ENCODE data around the gene RALGPS1.

DNA sequence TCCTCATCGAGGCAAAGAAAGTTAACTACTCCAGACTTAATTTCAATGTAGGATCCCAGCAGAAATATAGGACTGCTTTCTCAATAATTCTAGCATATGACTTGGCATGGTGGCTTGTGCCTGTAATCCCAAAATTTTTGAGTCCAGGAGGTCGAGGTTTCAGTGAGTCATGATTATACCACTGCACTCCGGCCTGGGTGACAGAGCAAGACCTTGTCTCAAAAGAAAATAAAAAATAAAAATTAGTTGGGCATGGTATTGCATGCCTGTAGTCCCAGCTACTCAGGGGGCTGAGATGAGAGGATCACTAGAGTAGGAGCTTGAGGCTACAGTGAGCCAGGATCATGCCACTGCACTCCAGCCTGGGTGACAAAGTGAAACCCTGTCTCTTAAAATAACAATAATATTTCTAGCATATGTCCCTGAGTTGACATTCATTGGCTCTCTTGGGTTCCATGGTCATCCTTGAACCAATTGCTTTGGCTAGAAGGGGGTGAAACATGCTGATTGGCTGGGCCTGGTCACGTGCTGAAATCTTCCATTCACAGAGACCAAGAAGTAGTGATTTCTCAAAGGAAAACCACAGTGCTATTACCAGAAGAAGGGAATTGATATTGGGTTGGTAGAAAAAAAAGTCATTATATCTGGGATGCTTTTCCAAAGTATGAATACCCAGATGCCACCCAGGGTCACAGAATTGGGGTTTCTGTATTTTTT lies 318.4 kb downstream of the RALGPS1 start:
- TF ChIP-seq, protein P1, sequence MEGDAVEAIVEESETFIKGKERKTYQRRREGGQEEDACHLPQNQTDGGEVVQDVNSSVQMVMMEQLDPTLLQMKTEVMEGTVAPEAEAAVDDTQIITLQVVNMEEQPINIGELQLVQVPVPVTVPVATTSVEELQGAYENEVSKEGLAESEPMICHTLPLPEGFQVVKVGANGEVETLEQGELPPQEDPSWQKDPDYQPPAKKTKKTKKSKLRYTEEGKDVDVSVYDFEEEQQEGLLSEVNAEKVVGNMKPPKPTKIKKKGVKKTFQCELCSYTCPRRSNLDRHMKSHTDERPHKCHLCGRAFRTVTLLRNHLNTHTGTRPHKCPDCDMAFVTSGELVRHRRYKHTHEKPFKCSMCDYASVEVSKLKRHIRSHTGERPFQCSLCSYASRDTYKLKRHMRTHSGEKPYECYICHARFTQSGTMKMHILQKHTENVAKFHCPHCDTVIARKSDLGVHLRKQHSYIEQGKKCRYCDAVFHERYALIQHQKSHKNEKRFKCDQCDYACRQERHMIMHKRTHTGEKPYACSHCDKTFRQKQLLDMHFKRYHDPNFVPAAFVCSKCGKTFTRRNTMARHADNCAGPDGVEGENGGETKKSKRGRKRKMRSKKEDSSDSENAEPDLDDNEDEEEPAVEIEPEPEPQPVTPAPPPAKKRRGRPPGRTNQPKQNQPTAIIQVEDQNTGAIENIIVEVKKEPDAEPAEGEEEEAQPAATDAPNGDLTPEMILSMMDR (IDR thresholded peaks at IDR 0.05) = no peak
- no peak for TF ChIP-seq POLR2AphosphoS5 (IDR thresholded peaks at IDR 0.05)
